HCT116 (cell line): ENCODE data around the gene LRRC74B. TPM values are rescaled to one million over a fixed set of nuclear protein-coding genes. Genes with fewer than 3 reads are reported as not detected.

Experiments used
- ATAC-seq: fragments of 200-7000 bp; cut with Tn5 transposase; 2 replicates; pipeline ENCODE4 v1.9.1; 2020; ENCODE audit warnings: mild to moderate bottlenecking, moderate library complexity
- BruUV-seq: library from RNA; stranded (reverse); fragments of 400-500 nt; replicated peaks from 2 replicates; lab custom pipeline; 2021; lab: Mats Ljungman, UMichigan
- CTCF ChIA-PET: fragments of 300-600 bp; sonication (Branson Sonifier 250); formaldehyde crosslinking; loops from one replicate; lab custom pipeline; 2021; ENCODE audit warnings: antibody characterized with exemption; lab: Charles Lee
- POLR2A ChIA-PET: fragments of 300-600, 350-600 bp; sonication (Branson Sonifier 250); formaldehyde crosslinking; loops from one replicate; lab custom pipeline; 2021; ENCODE audit warnings: antibody characterized with exemption; lab: Charles Lee
- RAD21 ChIA-PET, 2 experiments: fragments of 300-600 bp; sonication (Branson Sonifier 250); formaldehyde crosslinking; loops; one replicate each; lab custom pipeline; 2023; ENCODE audit warnings: low total read pairs in 2 of 2; ENCODE audit not compliant: uncharacterized antibody in 2 of 2, unreplicated experiment in 2 of 2, low non-redundant PET in 1 of 2; lab: Charles Lee
- DNase-seq: peaks from one replicate; pipeline ENCODE4 v3.0.0-alpha.2; 2010; ENCODE audit warnings: low read depth, low spot score
- H2AFZ ChIP-seq: fragments of 200-600 bp; shearing (Covaris generic), sonication (generic); 2 replicates; pipeline ENCODE4 v1.6.1; 2017; ENCODE audit warnings: low read depth, mixed run types, mixed read lengths, antibody characterized with exemption, low read length; ENCODE audit not compliant: poor library complexity, severe bottlenecking
- H3K27ac ChIP-seq: 2 replicates; pipeline ENCODE4 v1.5.1; 2012; ENCODE audit warnings: low read depth, low read length
- H3K27me3 ChIP-seq: fragments of 200-600 bp; sonication (generic); 2 replicates; pipeline ENCODE4 v1.6.1; 2016; ENCODE audit warnings: mixed run types, low read length, mixed read lengths; ENCODE audit not compliant: insufficient read depth
- H3K36me3 ChIP-seq, 2 experiments: fragments of 200-500 bp in 1 of 2; fragments of 200-600 bp in 1 of 2; sonication (Bioruptor generic) in 1 of 2; sonication (generic) in 1 of 2; 2 replicates each; pipeline versions ENCODE4 v1.5.1 to v1.6.1; 2014 to 2016; ENCODE audit warnings: low read length in 2 of 2, inconsistent platforms in 1 of 2, mixed read lengths in 1 of 2, mixed run types in 1 of 2; ENCODE audit not compliant: insufficient read depth in 2 of 2, control insufficient read depth in 1 of 2
- H3K4me1 ChIP-seq, 2 experiments: fragments of 200-600 bp in 1 of 2; sonication (generic) in 1 of 2; 2 replicates each; pipeline versions ENCODE4 v1.5.1 to v1.6.1; 2012 to 2017; ENCODE audit warnings: low read length in 2 of 2, inconsistent platforms in 1 of 2, mild to moderate bottlenecking in 1 of 2, mixed read lengths in 1 of 2, mixed run types in 1 of 2, moderate library complexity in 1 of 2; ENCODE audit not compliant: insufficient read depth in 2 of 2, control insufficient read depth in 1 of 2
- H3K4me2 ChIP-seq: fragments of 200-600 bp; sonication (generic); 2 replicates; pipeline ENCODE4 v1.6.1; 2017; ENCODE audit warnings: mixed run types, low read length, mixed read lengths
- H3K4me3 ChIP-seq, 2 experiments: fragments of 200-600 bp in 1 of 2; sonication (generic) in 1 of 2; replicated peaks in 1 of 2; 2 replicates each; pipeline ENCODE4 v1.5.1; 2011 to 2016; ENCODE audit warnings: low read length in 2 of 2, control low read depth in 1 of 2, low read depth in 1 of 2, mild to moderate bottlenecking in 1 of 2, mixed read lengths in 1 of 2, mixed run types in 1 of 2
- H3K79me2 ChIP-seq: fragments of 200-600 bp; sonication (generic); 2 replicates; pipeline ENCODE4 v1.6.1; 2017; ENCODE audit warnings: mild to moderate bottlenecking, mixed run types, low read length, moderate library complexity, mixed read lengths; ENCODE audit not compliant: insufficient read depth
- H3K9ac ChIP-seq: fragments of 200-600 bp; sonication (generic); 2 replicates; pipeline ENCODE4 v1.6.1; 2016; ENCODE audit warnings: low read length, mixed read lengths
- H3K9me2 ChIP-seq: fragments of 200-600 bp; sonication (generic), shearing (Covaris generic); 2 replicates; pipeline ENCODE4 v1.6.1; 2017; ENCODE audit warnings: mixed run types, mild to moderate bottlenecking, moderate library complexity; ENCODE audit not compliant: insufficient read depth
- H3K9me3 ChIP-seq, 2 experiments: fragments of 200-500 bp in 1 of 2; fragments of 200-600 bp in 1 of 2; sonication (Bioruptor generic) in 1 of 2; sonication (generic) in 1 of 2; 2 replicates each; pipeline ENCODE4 v1.6.1; 2014 to 2017; ENCODE audit warnings: low read length in 2 of 2, mixed read lengths in 2 of 2, inconsistent platforms in 1 of 2, low read depth in 1 of 2, mild to moderate bottlenecking in 1 of 2, mixed run types in 1 of 2, moderate library complexity in 1 of 2; ENCODE audit not compliant: control insufficient read depth in 1 of 2, insufficient read depth in 1 of 2
- H4K20me1 ChIP-seq: fragments of 200-600 bp; sonication (generic), shearing (Covaris generic); 2 replicates; pipeline ENCODE4 v1.6.1; 2017; ENCODE audit warnings: mixed run types, mild to moderate bottlenecking, moderate library complexity; ENCODE audit not compliant: insufficient read depth
- ATF3 ChIP-seq: IDR thresholded peaks from 2 replicates; pipeline ENCODE4 v1.6.1; 2012
- EGR1 ChIP-seq: IDR thresholded peaks from 2 replicates; pipeline ENCODE4 v1.6.1; 2012; ENCODE audit warnings: low read depth
- ELF1 ChIP-seq: IDR thresholded peaks from 2 replicates; pipeline ENCODE4 v1.6.1; 2012; ENCODE audit warnings: low read depth, borderline replicate concordance
- EZH2 ChIP-seq: fragments of 200-600 bp; sonication (generic); IDR thresholded peaks from 2 replicates; pipeline ENCODE4 v1.6.1; 2017; ENCODE audit warnings: antibody characterized with exemption, mixed run types
- JUND ChIP-seq: IDR thresholded peaks from 2 replicates; pipeline ENCODE4 v1.6.1; 2012
- POLR2A ChIP-seq: IDR thresholded peaks from 2 replicates; pipeline ENCODE4 v1.7.0; 2011; ENCODE audit warnings: borderline replicate concordance; ENCODE audit not compliant: insufficient read depth, insufficient read length; ENCODE audit errors: extremely low read depth
- SRF ChIP-seq: IDR thresholded peaks from 2 replicates; pipeline ENCODE4 v1.6.1; 2012; ENCODE audit warnings: low read depth
- TCF7L2 ChIP-seq: IDR thresholded peaks from 2 replicates; pipeline ENCODE4 v1.7.0; 2011; ENCODE audit warnings: borderline replicate concordance, inconsistent platforms; ENCODE audit not compliant: insufficient read depth, insufficient read length; ENCODE audit errors: extremely low read depth
- YY1 ChIP-seq: IDR thresholded peaks from 2 replicates; pipeline ENCODE4 v1.6.1; 2011; ENCODE audit warnings: low read length, low read depth, moderate library complexity, mild to moderate bottlenecking; ENCODE audit not compliant: insufficient replicate concordance; ENCODE audit errors: extremely low read depth
- ZFX ChIP-seq: fragments of 450-650 bp; IDR thresholded peaks from 2 replicates; pipeline ENCODE4 v1.6.1; 2017
- intact Hi-C: fragments of 100-400 bp; cut with micrococcal nuclease; formaldehyde crosslinking; loops from 2 replicates; pipeline ENCODE4 v1.10.0; 2022
- total RNA-seq: library from RNA; stranded (reverse); gene quantifications from one replicate; pipeline ENCODE4 v1.2.1, GENCODE V29; 2021; ENCODE audit not compliant: unreplicated experiment
- TF ChIP-seq, protein P1 (sequence below): IDR thresholded peaks from 2 replicates; pipeline ENCODE4 v1.6.1; 2012
- TF ChIP-seq, protein P2 (sequence below): IDR thresholded peaks from 2 replicates; pipeline ENCODE4 v1.6.1; 2012; ENCODE audit warnings: low read depth
- TF ChIP-seq, protein P3 (sequence below): IDR thresholded peaks from 2 replicates; pipeline ENCODE4 v1.6.1; 2011; ENCODE audit warnings: mild to moderate bottlenecking, low read length, moderate library complexity; ENCODE audit not compliant: insufficient replicate concordance; ENCODE audit errors: extremely low read depth

The LRRC74B gene
- total RNA-seq, 1 experiment from 2014 or later = not detected

DNA sequence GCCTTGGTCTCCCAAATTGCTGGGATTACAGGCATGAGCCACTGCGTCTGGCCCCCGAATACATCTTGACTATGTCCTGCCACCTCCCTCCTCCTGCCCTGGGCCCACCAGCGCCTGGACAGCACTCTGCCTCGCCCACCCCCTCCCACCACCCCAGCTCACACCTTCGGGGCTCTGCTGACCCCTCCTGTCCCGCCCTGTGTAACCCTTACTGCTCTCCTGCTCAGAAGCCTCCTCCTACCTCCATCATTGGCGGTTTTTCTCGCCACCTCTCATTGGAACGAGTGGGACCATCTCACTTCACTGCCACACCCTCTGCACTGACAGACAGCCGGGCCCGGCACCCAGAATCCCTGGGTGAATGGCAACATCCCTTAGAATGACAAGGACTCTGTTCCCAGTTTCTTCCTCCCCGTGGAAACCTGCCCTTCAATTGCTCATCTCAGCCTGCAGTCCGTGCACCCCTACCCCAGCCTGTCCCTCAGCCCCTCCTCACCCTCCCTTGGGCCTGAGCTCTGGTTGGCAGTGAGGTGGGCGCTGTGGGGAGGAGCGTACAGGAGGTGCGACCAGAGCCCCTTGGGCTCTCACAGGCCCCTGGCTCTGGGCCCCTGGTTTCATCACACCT lies 32.2 kb downstream of the LRRC74B start:
- Histone ChIP-seq H3K27me3 (no peaks in the 10 kb centered on the region), H2AFZ (no peak overlapping the region), H3K9me2 (no peaks in the 10 kb centered on the region), H3K4me3 (no peak overlapping the region), H4K20me1 (no peaks in the 10 kb centered on the region), H3K27ac (no peak overlapping the region), H3K79me2 (no peaks in the 10 kb centered on the region), H3K4me2 (no peak overlapping the region), H3K4me1 (peaks cover 0 to 13% of the 10 kb centered on the region in 2 experiments; a peak in 2 of 4 replicates), H3K36me3 (no peaks in the 10 kb centered on the region), H3K9me3 (no peaks in the 10 kb centered on the region), H3K9ac (no peak overlapping the region)
- POLR2A ChIA-PET = no interaction called here
- DNase-seq (no peak), ATAC-seq (no peak)
- TF ChIP-seq EZH2 (no peak), ELF1 (no peak), SRF (no peak), ATF3 (no peak), YY1 (no peak), JUND (no peak), ZFX (no peak), TCF7L2 (no peak), EGR1 (no peak), POLR2A (no peak)
- TF ChIP-seq, protein P1, sequence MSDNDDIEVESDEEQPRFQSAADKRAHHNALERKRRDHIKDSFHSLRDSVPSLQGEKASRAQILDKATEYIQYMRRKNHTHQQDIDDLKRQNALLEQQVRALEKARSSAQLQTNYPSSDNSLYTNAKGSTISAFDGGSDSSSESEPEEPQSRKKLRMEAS = no peak
- TF ChIP-seq, protein P2, sequence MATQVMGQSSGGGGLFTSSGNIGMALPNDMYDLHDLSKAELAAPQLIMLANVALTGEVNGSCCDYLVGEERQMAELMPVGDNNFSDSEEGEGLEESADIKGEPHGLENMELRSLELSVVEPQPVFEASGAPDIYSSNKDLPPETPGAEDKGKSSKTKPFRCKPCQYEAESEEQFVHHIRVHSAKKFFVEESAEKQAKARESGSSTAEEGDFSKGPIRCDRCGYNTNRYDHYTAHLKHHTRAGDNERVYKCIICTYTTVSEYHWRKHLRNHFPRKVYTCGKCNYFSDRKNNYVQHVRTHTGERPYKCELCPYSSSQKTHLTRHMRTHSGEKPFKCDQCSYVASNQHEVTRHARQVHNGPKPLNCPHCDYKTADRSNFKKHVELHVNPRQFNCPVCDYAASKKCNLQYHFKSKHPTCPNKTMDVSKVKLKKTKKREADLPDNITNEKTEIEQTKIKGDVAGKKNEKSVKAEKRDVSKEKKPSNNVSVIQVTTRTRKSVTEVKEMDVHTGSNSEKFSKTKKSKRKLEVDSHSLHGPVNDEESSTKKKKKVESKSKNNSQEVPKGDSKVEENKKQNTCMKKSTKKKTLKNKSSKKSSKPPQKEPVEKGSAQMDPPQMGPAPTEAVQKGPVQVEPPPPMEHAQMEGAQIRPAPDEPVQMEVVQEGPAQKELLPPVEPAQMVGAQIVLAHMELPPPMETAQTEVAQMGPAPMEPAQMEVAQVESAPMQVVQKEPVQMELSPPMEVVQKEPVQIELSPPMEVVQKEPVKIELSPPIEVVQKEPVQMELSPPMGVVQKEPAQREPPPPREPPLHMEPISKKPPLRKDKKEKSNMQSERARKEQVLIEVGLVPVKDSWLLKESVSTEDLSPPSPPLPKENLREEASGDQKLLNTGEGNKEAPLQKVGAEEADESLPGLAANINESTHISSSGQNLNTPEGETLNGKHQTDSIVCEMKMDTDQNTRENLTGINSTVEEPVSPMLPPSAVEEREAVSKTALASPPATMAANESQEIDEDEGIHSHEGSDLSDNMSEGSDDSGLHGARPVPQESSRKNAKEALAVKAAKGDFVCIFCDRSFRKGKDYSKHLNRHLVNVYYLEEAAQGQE = no peak
- TF ChIP-seq, protein P3, sequence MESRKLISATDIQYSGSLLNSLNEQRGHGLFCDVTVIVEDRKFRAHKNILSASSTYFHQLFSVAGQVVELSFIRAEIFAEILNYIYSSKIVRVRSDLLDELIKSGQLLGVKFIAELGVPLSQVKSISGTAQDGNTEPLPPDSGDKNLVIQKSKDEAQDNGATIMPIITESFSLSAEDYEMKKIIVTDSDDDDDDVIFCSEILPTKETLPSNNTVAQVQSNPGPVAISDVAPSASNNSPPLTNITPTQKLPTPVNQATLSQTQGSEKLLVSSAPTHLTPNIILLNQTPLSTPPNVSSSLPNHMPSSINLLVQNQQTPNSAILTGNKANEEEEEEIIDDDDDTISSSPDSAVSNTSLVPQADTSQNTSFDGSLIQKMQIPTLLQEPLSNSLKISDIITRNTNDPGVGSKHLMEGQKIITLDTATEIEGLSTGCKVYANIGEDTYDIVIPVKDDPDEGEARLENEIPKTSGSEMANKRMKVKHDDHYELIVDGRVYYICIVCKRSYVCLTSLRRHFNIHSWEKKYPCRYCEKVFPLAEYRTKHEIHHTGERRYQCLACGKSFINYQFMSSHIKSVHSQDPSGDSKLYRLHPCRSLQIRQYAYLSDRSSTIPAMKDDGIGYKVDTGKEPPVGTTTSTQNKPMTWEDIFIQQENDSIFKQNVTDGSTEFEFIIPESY = no peak
- intact Hi-C loops = no loop called here
- RAD21 ChIA-PET = no interaction called here
- CTCF ChIA-PET = no interaction called here
- no TSS peak for BruUV-seq
